H1 (cell line): Measurements from ENCODE around the gene CAMTA1.

ENCODE experiments used
- EGR1 ChIP-seq: IDR thresholded peaks from 2 replicates; pipeline ENCODE4 v1.6.1; 2011; ENCODE audit warnings: low read depth, low read length, borderline replicate concordance
- EP300 ChIP-seq, 2 experiments: IDR thresholded peaks; 1 replicate in 1 of 2; 2 replicates in 1 of 2; pipeline ENCODE4 v1.6.1; 2011 to 2012; ENCODE audit warnings: low read depth in 2 of 2, low read length in 2 of 2, mild to moderate bottlenecking in 2 of 2, borderline replicate concordance in 1 of 2, inconsistent platforms in 1 of 2, moderate library complexity in 1 of 2
- FOSL1 ChIP-seq: IDR thresholded peaks from 2 replicates; pipeline ENCODE4 v1.6.1; 2011; ENCODE audit warnings: mild to moderate bottlenecking, low read depth, low read length, moderate library complexity; ENCODE audit not compliant: insufficient read depth
- POLR2A ChIP-seq, 2 experiments: IDR thresholded peaks; 1 replicate in 1 of 2; 2 replicates in 1 of 2; pipeline ENCODE4 v1.6.1; 2011; ENCODE audit warnings: low read depth in 2 of 2, low read length in 2 of 2, mild to moderate bottlenecking in 2 of 2; ENCODE audit errors: control extremely low read depth in 1 of 2
- POLR2AphosphoS5 ChIP-seq: IDR thresholded peaks from 2 replicates; pipeline ENCODE4 v1.6.1; 2011; ENCODE audit warnings: low read depth, low read length
- RXRA ChIP-seq: IDR thresholded peaks from 2 replicates; pipeline ENCODE4 v1.6.1; 2011; ENCODE audit warnings: low read depth, mild to moderate bottlenecking, low read length, moderate library complexity; ENCODE audit not compliant: insufficient read depth
- SIX5 ChIP-seq: IDR thresholded peaks from 2 replicates; pipeline ENCODE4 v1.6.1; 2011; ENCODE audit warnings: mild to moderate bottlenecking, low read depth, low read length
- SP1 ChIP-seq: IDR thresholded peaks from 2 replicates; pipeline ENCODE4 v1.6.1; 2011; ENCODE audit warnings: low read depth, low read length
- ZNF274 ChIP-seq: IDR thresholded peaks from 2 replicates; pipeline ENCODE4 v1.7.0; 2012; ENCODE audit warnings: low read length, borderline replicate concordance; ENCODE audit errors: extremely low read depth
- TF ChIP-seq, protein P1 (sequence below), 3 experiments: IDR thresholded peaks; 1 replicate in 2 of 3; 2 replicates in 1 of 3; pipeline versions ENCODE4 v1.5.1 to v1.6.1; 2011; ENCODE audit warnings: low read length in 3 of 3, mild to moderate bottlenecking in 3 of 3, inconsistent platforms in 2 of 3, low read depth in 1 of 3, moderate library complexity in 1 of 3; ENCODE audit not compliant: insufficient read depth in 1 of 3; ENCODE audit errors: control extremely low read depth in 1 of 3
- TF ChIP-seq, protein P2 (sequence below): IDR thresholded peaks from 2 replicates; pipeline ENCODE4 v1.6.1; 2012; ENCODE audit warnings: low read length, inconsistent platforms
- TF ChIP-seq, protein P3 (sequence below): IDR thresholded peaks from 2 replicates; pipeline ENCODE4 v1.6.1; 2012; ENCODE audit warnings: inconsistent platforms

DNA sequence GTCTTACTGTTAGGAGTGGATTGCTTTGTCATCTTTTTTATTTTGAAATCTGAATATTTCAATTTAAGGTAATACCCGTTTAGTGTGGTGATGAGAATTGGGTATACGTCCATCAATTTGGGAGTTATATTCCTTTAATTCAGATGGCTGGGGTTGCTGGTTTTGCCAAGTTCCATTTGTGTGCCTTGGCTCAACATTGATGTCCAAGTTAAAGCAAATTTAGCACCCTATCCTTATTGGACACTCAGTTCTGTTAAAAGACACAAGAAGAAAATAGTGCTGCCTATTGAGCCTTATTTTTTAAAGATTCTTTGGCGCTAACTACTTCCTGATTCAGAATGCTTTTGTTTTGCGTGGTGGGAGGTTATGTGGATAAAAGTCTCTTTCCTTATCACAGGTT is 40.6 kb downstream of the CAMTA1 start:
- TF ChIP-seq RXRA (no peak), POLR2AphosphoS5 (no peak), POLR2A (IDR thresholded peaks at IDR 0.05; ENCODE audit: control extremely low read depth in 1 of 2, low read depth in 2 of 2, low read length in 2 of 2) (no peak), EGR1 (no peak), ZNF274 (no peak), SIX5 (no peak), EP300 (IDR thresholded peaks at IDR 0.05; ENCODE audit: borderline replicate concordance in 1 of 2, low read depth in 2 of 2, low read length in 2 of 2) (no peak), FOSL1 (no peak), SP1 (no peak)
- TF ChIP-seq, protein P1, sequence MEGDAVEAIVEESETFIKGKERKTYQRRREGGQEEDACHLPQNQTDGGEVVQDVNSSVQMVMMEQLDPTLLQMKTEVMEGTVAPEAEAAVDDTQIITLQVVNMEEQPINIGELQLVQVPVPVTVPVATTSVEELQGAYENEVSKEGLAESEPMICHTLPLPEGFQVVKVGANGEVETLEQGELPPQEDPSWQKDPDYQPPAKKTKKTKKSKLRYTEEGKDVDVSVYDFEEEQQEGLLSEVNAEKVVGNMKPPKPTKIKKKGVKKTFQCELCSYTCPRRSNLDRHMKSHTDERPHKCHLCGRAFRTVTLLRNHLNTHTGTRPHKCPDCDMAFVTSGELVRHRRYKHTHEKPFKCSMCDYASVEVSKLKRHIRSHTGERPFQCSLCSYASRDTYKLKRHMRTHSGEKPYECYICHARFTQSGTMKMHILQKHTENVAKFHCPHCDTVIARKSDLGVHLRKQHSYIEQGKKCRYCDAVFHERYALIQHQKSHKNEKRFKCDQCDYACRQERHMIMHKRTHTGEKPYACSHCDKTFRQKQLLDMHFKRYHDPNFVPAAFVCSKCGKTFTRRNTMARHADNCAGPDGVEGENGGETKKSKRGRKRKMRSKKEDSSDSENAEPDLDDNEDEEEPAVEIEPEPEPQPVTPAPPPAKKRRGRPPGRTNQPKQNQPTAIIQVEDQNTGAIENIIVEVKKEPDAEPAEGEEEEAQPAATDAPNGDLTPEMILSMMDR (IDR thresholded peaks at IDR 0.05; ENCODE audit: control extremely low read depth in 1 of 3, insufficient read depth in 1 of 3, low read depth in 1 of 3, low read length in 3 of 3) = no peak
- TF ChIP-seq, protein P2, sequence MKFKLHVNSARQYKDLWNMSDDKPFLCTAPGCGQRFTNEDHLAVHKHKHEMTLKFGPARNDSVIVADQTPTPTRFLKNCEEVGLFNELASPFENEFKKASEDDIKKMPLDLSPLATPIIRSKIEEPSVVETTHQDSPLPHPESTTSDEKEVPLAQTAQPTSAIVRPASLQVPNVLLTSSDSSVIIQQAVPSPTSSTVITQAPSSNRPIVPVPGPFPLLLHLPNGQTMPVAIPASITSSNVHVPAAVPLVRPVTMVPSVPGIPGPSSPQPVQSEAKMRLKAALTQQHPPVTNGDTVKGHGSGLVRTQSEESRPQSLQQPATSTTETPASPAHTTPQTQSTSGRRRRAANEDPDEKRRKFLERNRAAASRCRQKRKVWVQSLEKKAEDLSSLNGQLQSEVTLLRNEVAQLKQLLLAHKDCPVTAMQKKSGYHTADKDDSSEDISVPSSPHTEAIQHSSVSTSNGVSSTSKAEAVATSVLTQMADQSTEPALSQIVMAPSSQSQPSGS = no peak
- TF ChIP-seq, protein P3, sequence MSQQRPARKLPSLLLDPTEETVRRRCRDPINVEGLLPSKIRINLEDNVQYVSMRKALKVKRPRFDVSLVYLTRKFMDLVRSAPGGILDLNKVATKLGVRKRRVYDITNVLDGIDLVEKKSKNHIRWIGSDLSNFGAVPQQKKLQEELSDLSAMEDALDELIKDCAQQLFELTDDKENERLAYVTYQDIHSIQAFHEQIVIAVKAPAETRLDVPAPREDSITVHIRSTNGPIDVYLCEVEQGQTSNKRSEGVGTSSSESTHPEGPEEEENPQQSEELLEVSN = no peak
